Kidney (tissue), 14 donors: Measurements from ENCODE around the gene TP63. TPM values are rescaled to one million over a fixed set of nuclear protein-coding genes. Genes with fewer than 3 reads are reported as not detected.

ENCODE experiments used
- DNase-seq, 5 donors: peaks; one replicate each; pipeline ENCODE4 v3.0.0-alpha.2; 2013 to 2020
- FAIRE-seq: peaks from 2 replicates; lab custom pipeline; 2012; peaks lifted over from hg19 to GRCh38; lab: Jason Lieb, UNC
- H3K27ac ChIP-seq, 2 donors: one replicate each; pipeline ENCODE4 v1.7.0; 2013; ENCODE audit warnings: low read depth in 2 of 2, low read length in 2 of 2, inconsistent platforms in 1 of 2
- H3K27me3 ChIP-seq: one replicate; pipeline ENCODE4 v1.7.1; 2013; ENCODE audit warnings: low read length, inconsistent platforms; ENCODE audit not compliant: control insufficient read depth, insufficient read depth
- H3K36me3 ChIP-seq, 3 donors: one replicate each; pipeline versions ENCODE4 v1.7.0 to v1.7.1; 2013; ENCODE audit warnings: low read length in 3 of 3, control low read depth in 1 of 3, inconsistent platforms in 1 of 3; ENCODE audit not compliant: insufficient read depth in 3 of 3, control insufficient read depth in 2 of 3
- H3K4me1 ChIP-seq, 3 donors: one replicate each; pipeline versions ENCODE4 v1.7.0 to v1.7.1; 2013; ENCODE audit warnings: low read length in 3 of 3, inconsistent platforms in 1 of 3, low read depth in 1 of 3; ENCODE audit not compliant: control insufficient read depth in 2 of 3, insufficient read depth in 2 of 3
- H3K4me3 ChIP-seq, 3 donors: one replicate each; pipeline versions ENCODE4 v1.7.0 to v1.8.1; 2013; ENCODE audit warnings: low read length in 3 of 3, control low read depth in 1 of 3, inconsistent platforms in 1 of 3
- H3K9ac ChIP-seq, 3 donors: one replicate each; pipeline versions ENCODE4 v1.7.0 to v1.7.1; 2013; ENCODE audit warnings: low read length in 3 of 3, control low read depth in 1 of 3, inconsistent platforms in 1 of 3
- H3K9me3 ChIP-seq, 3 donors: one replicate each; pipeline versions ENCODE4 v1.7.0 to v1.7.1; 2013; ENCODE audit warnings: low read length in 3 of 3, control low read depth in 1 of 3, inconsistent platforms in 1 of 3; ENCODE audit not compliant: control insufficient read depth in 2 of 3, insufficient read depth in 1 of 3
- intact Hi-C: fragments of 100-400 bp; cut with DNase I; formaldehyde crosslinking; loops from one replicate; pipeline ENCODE4 v1.11.1; 2022
- polyA plus RNA-seq: library from polyadenylated mRNA; stranded (reverse); fragments of 350-450 nt; fragmentation: Illumina TruSeq; extraction: RNeasy Lipid Tissue Mini Kit (QIAGEN cat#74804); gene quantifications from one replicate; pipeline ENCODE4 v1.2.3, GENCODE V29; 2014; ENCODE audit warnings: low read depth, low replicate concordance; ENCODE audit not compliant: insufficient read depth
- total RNA-seq: library from RNA; stranded (reverse); fragmentation: NEBNext Ultra II Directional; extraction: Animal tissue kit (Norgen Biotek cat#: 25700); gene quantifications from one replicate; pipeline ENCODE4 v1.2.1, GENCODE V29; 2021
- TF ChIP-seq, protein P1 (sequence below): IDR thresholded peaks from 3 replicates; pipeline ENCODE4 v1.5.1; 2012; ENCODE audit warnings: mild to moderate bottlenecking, moderate library complexity, borderline replicate concordance; ENCODE audit not compliant: insufficient read depth; ENCODE audit errors: extremely low read depth
- donor health status: control.
- donor health status: control.
- donor health status: control.
- donor health status: control.
- donor health status: control.
- donor health status: DM: yes; HTN: yes; CAD: no.
- donor health status: Normal renal cell carcinoma (clear cell type).

TP63 gene
- total and polyA plus RNA-seq, 2 donors from 2014 or later: 0.13 to 1.1 TPM

DNA sequence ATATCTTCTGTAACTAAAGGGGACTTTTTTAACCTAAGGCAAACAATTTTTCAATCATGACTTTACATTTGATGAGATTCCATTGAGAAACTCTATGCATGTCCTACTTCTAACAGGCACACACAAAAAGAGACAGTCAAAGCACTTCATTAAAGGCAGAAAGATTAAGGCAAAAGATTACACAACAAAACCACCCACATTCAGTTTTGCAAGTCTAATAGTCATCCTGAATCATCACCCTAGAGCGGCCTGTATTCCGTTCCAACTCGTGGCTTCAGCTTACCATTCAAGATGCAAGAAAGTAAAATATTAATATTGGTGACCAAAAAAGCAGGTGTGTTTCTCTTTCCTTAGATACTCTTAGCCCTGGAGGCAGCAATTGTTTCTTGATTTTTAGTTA, 283.6 kb downstream of the TP63 start:
- no peaks in the 10 kb centered on the region for H3K36me3 ChIP-seq
- FAIRE-seq (no peak), DNase-seq (no peak)
- H3K27me3 ChIP-seq: no peaks in the 10 kb centered on the region
- TF ChIP-seq, protein P1, sequence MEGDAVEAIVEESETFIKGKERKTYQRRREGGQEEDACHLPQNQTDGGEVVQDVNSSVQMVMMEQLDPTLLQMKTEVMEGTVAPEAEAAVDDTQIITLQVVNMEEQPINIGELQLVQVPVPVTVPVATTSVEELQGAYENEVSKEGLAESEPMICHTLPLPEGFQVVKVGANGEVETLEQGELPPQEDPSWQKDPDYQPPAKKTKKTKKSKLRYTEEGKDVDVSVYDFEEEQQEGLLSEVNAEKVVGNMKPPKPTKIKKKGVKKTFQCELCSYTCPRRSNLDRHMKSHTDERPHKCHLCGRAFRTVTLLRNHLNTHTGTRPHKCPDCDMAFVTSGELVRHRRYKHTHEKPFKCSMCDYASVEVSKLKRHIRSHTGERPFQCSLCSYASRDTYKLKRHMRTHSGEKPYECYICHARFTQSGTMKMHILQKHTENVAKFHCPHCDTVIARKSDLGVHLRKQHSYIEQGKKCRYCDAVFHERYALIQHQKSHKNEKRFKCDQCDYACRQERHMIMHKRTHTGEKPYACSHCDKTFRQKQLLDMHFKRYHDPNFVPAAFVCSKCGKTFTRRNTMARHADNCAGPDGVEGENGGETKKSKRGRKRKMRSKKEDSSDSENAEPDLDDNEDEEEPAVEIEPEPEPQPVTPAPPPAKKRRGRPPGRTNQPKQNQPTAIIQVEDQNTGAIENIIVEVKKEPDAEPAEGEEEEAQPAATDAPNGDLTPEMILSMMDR: no peak
- H3K4me1 ChIP-seq: no peaks in the 10 kb centered on the region
- no peak overlapping the region for H3K9ac ChIP-seq
- no peaks in the 10 kb centered on the region for H3K9me3 ChIP-seq
- H3K4me3 ChIP-seq: no peak overlapping the region
- no peak overlapping the region for H3K27ac ChIP-seq
- intact Hi-C loops: no loop called here

DNA sequence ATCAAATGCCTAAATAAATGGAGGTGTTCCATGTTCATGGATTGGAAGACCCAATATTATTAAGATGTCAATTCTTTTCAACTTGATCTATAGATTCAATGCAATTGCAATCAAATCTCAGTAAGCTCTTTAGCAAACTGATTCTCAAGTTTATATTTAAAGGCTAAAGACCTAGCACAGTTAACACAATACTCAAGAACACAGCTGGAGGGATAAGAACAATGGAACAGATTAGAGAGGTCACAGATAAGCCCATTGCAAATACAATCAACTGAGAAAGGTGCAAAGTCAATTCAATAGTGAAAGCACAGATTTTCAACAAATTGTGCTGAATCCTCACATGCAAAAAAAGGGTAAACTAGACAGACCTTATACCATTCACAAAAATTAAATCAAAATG, 290.6 kb downstream of the TP63 start:
- Histone ChIP-seq H3K27me3 (no peaks in the 10 kb centered on the region), H3K9ac (no peak overlapping the region), H3K9me3 (no peaks in the 10 kb centered on the region), H3K4me1 (no peaks in the 10 kb centered on the region), H3K36me3 (no peaks in the 10 kb centered on the region), H3K27ac (no peak overlapping the region), H3K4me3 (no peak overlapping the region)
- TF ChIP-seq, protein P1: no peak
- no peak for DNase-seq
- FAIRE-seq: no peak
- intact Hi-C loops: no loop called here

DNA sequence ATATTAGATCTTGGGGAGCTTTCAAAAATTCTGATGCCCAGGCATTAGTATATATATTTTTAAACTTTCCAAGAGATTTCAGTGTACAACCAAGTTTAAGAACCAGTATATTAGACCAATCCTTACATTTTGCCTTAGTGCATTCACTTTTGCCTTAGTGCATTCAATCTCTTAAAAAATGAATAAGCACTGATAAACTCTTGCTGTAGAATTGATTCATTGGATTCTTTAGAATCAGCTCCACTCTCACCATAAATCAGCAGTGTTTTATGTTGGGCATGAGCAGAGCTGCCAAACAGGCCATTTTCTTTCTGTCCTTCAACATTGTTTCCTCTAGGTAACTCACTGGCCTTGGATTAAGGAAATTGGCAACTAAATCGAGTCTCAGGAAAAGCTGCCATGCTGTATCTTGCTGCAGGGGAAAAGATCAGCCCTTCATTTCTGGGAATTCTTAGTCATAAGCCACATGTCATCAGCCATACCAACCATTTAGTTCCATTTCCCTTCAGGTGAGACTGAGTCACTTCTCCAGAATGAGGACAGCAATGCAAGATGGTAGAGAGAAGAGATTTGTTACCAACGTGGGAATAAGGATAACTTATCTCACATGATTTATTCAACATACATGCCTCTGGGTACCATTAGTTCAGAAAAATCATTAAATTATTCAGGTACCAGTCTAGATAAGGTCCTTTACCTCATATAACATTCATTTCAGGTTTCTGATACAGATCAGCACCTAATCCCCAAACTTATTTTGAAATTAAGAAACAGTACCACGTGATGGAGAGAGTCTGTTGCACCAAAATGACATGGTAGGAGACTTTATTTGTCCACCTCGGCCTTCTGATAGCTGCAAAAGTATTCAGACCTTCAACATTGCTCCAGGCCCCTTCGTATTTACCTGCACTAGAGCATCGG, 297.0 kb downstream of the TP63 start:
- H3K36me3 ChIP-seq: no peaks in the 10 kb centered on the region
- H3K9ac ChIP-seq: no peak overlapping the region
- no peaks in the 10 kb centered on the region for H3K4me1 ChIP-seq
- H3K9me3 ChIP-seq: no peaks in the 10 kb centered on the region
- TF ChIP-seq, protein P1: no peak
- FAIRE-seq: no peak
- H3K4me3 ChIP-seq: no peak overlapping the region
- no peaks in the 10 kb centered on the region for H3K27me3 ChIP-seq
- no peak overlapping the region for H3K27ac ChIP-seq
- DNase-seq: no peak
- intact Hi-C loops: no loop called here
